H1 (cell line): ENCODE data around the gene FAM216A. TPM values are rescaled to one million over a fixed set of nuclear protein-coding genes. Genes with fewer than 3 reads are reported as not detected.

ENCODE experiments used
- CTCF ChIA-PET: fragments of 300-600 bp; sonication (Branson Sonifier 250); formaldehyde crosslinking; loops from one replicate; lab custom pipeline; 2021; ENCODE audit not compliant: partially characterized antibody; lab: Charles Lee
- POLR2A ChIA-PET: fragments of 300-600 bp; sonication (Branson Sonifier 250); formaldehyde crosslinking; loops from one replicate; lab custom pipeline; 2021; ENCODE audit warnings: inconsistent platforms; ENCODE audit not compliant: partially characterized antibody; lab: Charles Lee
- DNase-seq, 2 experiments: peaks; one replicate each; pipeline versions ENCODE4 v3.0.0 to v3.0.0-alpha.2; 2010 to 2022; ENCODE audit warnings: low spot score in 2 of 2, low read depth in 1 of 2, mixed read lengths in 1 of 2
- FAIRE-seq: peaks from 2 replicates; lab custom pipeline; 2011; peaks lifted over from hg19 to GRCh38; lab: Jason Lieb, UNC
- H2AFZ ChIP-seq: 2 replicates; pipeline ENCODE4 v1.8.1; 2012; ENCODE audit warnings: low read length, inconsistent platforms
- H2AK5ac ChIP-seq: 2 replicates; pipeline ENCODE4 v1.6.1; 2013; ENCODE audit warnings: low read depth, low read length
- H2BK120ac ChIP-seq: replicated peaks from 2 replicates; pipeline ENCODE3; 2013; ENCODE audit warnings: low read depth, low read length, inconsistent platforms
- H2BK12ac ChIP-seq: 2 replicates; pipeline ENCODE4 v1.6.1; 2013; ENCODE audit warnings: low read depth, low read length
- H2BK15ac ChIP-seq: 2 replicates; pipeline ENCODE4 v1.6.1; 2013; ENCODE audit warnings: low read length
- H2BK20ac ChIP-seq: 2 replicates; pipeline ENCODE4 v1.6.1; 2013; ENCODE audit warnings: low read length
- H2BK5ac ChIP-seq: 2 replicates; pipeline ENCODE4 v1.6.1; 2013; ENCODE audit warnings: low read depth, low read length
- H3K14ac ChIP-seq: 2 replicates; pipeline ENCODE4 v1.6.1; 2013; ENCODE audit warnings: inconsistent platforms; ENCODE audit not compliant: insufficient read length
- H3K18ac ChIP-seq: 2 replicates; pipeline ENCODE4 v1.6.1; 2013; ENCODE audit warnings: low read length; ENCODE audit errors: extremely low read depth
- H3K23ac ChIP-seq: 2 replicates; pipeline ENCODE4 v1.6.1; 2013; ENCODE audit warnings: inconsistent platforms; ENCODE audit not compliant: insufficient read length
- H3K23me2 ChIP-seq: 2 replicates; pipeline ENCODE4 v1.6.1; 2013; ENCODE audit warnings: low read depth, low read length
- H3K27ac ChIP-seq: 2 replicates; pipeline ENCODE4 v1.6.1; 2011; ENCODE audit warnings: low read depth, low read length, inconsistent platforms
- H3K27me3 ChIP-seq, 4 experiments: replicated peaks in 1 of 4; 1 replicate in 1 of 4; 2 replicates in 3 of 4; pipeline versions ENCODE4 v1.6.1 to v1.8.1; 2011 to 2013; ENCODE audit warnings: low read length in 3 of 4, mild to moderate bottlenecking in 3 of 4, inconsistent platforms in 2 of 4, mixed read lengths in 2 of 4, moderate library complexity in 1 of 4; ENCODE audit not compliant: control insufficient read depth in 3 of 4, insufficient read depth in 3 of 4; ENCODE audit errors: extremely low read depth in 1 of 4
- H3K36me3 ChIP-seq, 4 experiments: 2 replicates each; pipeline versions ENCODE4 v1.6.1 to v1.8.1; 2011 to 2013; ENCODE audit warnings: mild to moderate bottlenecking in 4 of 4, low read length in 3 of 4, moderate library complexity in 2 of 4, control low read depth in 1 of 4, inconsistent platforms in 1 of 4; ENCODE audit not compliant: insufficient read depth in 4 of 4, control insufficient read depth in 2 of 4
- H3K4ac ChIP-seq: replicated peaks from 2 replicates; pipeline ENCODE3; 2013; ENCODE audit warnings: low read length, low read depth, mixed read lengths, inconsistent platforms; ENCODE audit not compliant: insufficient read length
- H3K4me1 ChIP-seq, 4 experiments: replicated peaks in 1 of 4; 1 replicate in 1 of 4; 2 replicates in 3 of 4; pipeline versions ENCODE4 v1.6.1 to v1.8.1; 2011 to 2013; ENCODE audit warnings: low read length in 3 of 4, inconsistent platforms in 2 of 4, mixed read lengths in 1 of 4; ENCODE audit not compliant: insufficient read depth in 4 of 4, control insufficient read depth in 3 of 4
- H3K4me2 ChIP-seq, 2 experiments: 2 replicates each; pipeline versions ENCODE4 v1.6.1 to v1.8.1; 2011 to 2013; ENCODE audit warnings: low read depth in 2 of 2, low read length in 2 of 2, control low read depth in 1 of 2, inconsistent platforms in 1 of 2, mild to moderate bottlenecking in 1 of 2; ENCODE audit not compliant: insufficient read depth in 1 of 2
- H3K4me3 ChIP-seq, 4 experiments: fragments of 200-600, 300-600 bp in 1 of 4; sonication (generic), shearing (Covaris generic), sonication (Bioruptor Twin) in 1 of 4; 2 replicates each; pipeline versions ENCODE4 v1.5.1 to v1.8.1; 2011 to 2016; ENCODE audit warnings: low read length in 4 of 4, low read depth in 3 of 4, control low read depth in 2 of 4, inconsistent platforms in 2 of 4, mild to moderate bottlenecking in 2 of 4, mixed read lengths in 1 of 4, moderate library complexity in 1 of 4; ENCODE audit not compliant: insufficient read depth in 2 of 4; ENCODE audit errors: extremely low read depth in 1 of 4
- H3K56ac ChIP-seq: replicated peaks from 2 replicates; pipeline ENCODE3; 2013; ENCODE audit warnings: low read depth, mild to moderate bottlenecking, mixed read lengths, low read length, inconsistent platforms; ENCODE audit not compliant: insufficient read length
- H3K79me1 ChIP-seq: 2 replicates; pipeline ENCODE4 v1.6.1; 2013; ENCODE audit warnings: low read depth, low read length, control low read depth
- H3K79me2 ChIP-seq, 2 experiments: 2 replicates each; pipeline versions ENCODE4 v1.6.1 to v1.8.1; 2012 to 2013; ENCODE audit warnings: low read length in 2 of 2, mild to moderate bottlenecking in 2 of 2, inconsistent platforms in 1 of 2; ENCODE audit not compliant: insufficient read depth in 2 of 2, control insufficient read depth in 1 of 2
- H3K9ac ChIP-seq, 4 experiments: replicated peaks in 1 of 4; 1 replicate in 1 of 4; 2 replicates in 3 of 4; pipeline versions ENCODE4 v1.6.1 to v1.8.1; 2011 to 2013; ENCODE audit warnings: low read depth in 3 of 4, low read length in 3 of 4, control low read depth in 2 of 4, mild to moderate bottlenecking in 2 of 4, moderate library complexity in 2 of 4, inconsistent platforms in 1 of 4; ENCODE audit errors: extremely low read depth in 1 of 4
- H3K9me3 ChIP-seq, 2 experiments: 2 replicates each; pipeline versions ENCODE4 v1.6.1 to v1.8.1; 2012 to 2013; ENCODE audit warnings: mild to moderate bottlenecking in 2 of 2, moderate library complexity in 2 of 2, control low read depth in 1 of 2, inconsistent platforms in 1 of 2, low read depth in 1 of 2, low read length in 1 of 2, mixed read lengths in 1 of 2; ENCODE audit not compliant: insufficient read depth in 2 of 2
- H4K20me1 ChIP-seq, 2 experiments: replicated peaks in 1 of 2; 2 replicates each; pipeline versions ENCODE3 to v1.8.1; 2011 to 2013; ENCODE audit warnings: inconsistent platforms in 2 of 2, low read length in 2 of 2, mild to moderate bottlenecking in 1 of 2; ENCODE audit not compliant: insufficient read depth in 2 of 2, control insufficient read depth in 1 of 2
- H4K5ac ChIP-seq: 2 replicates; pipeline ENCODE4 v1.6.1; 2013; ENCODE audit warnings: low read length, low read depth, mixed read lengths, inconsistent platforms; ENCODE audit not compliant: insufficient read length
- H4K8ac ChIP-seq: 2 replicates; pipeline ENCODE4 v1.8.0; 2013; ENCODE audit warnings: mild to moderate bottlenecking, moderate library complexity, low read length, inconsistent platforms; ENCODE audit not compliant: insufficient read depth; ENCODE audit errors: extremely low read depth
- H4K91ac ChIP-seq: replicated peaks from 2 replicates; pipeline ENCODE3; 2013; ENCODE audit warnings: low read length, mixed read lengths, inconsistent platforms; ENCODE audit not compliant: insufficient read length
- ASH2L ChIP-seq: fragments of 200-600, 300-600 bp; sonication (generic); IDR thresholded peaks from one replicate; pipeline ENCODE4 v1.7.1; 2017; ENCODE audit warnings: low read length
- BACH1 ChIP-seq: IDR thresholded peaks from 2 replicates; pipeline ENCODE4 v1.6.1; 2012; ENCODE audit warnings: low read length, improper control_type of control experiment
- BCL11A ChIP-seq, 2 experiments: IDR thresholded peaks; one replicate each; pipeline ENCODE4 v1.6.1; 2011; ENCODE audit warnings: low read depth in 2 of 2, low read length in 2 of 2, mild to moderate bottlenecking in 2 of 2
- BRCA1 ChIP-seq: IDR thresholded peaks from 2 replicates; pipeline ENCODE4 v1.6.1; 2012; ENCODE audit warnings: low read depth, low read length, improper control_type of control experiment
- CBX5 ChIP-seq: fragments of 300-800, 300-1000 bp; sonication (generic); IDR thresholded peaks from 2 replicates; pipeline ENCODE4 v1.7.1; 2016; ENCODE audit warnings: antibody characterized with exemption, low read length, low read depth
- CEBPB ChIP-seq: IDR thresholded peaks from 2 replicates; pipeline ENCODE4 v1.6.1; 2012; ENCODE audit warnings: low read depth, low read length
- EZH2 ChIP-seq: fragments of 200-600 bp; sonication (generic); IDR thresholded peaks from 2 replicates; pipeline ENCODE4 v1.7.1; 2012; ENCODE audit warnings: low read depth, mild to moderate bottlenecking, moderate library complexity, low read length, inconsistent platforms; ENCODE audit not compliant: severe bottlenecking
- HDAC2 ChIP-seq, 2 experiments: fragments of 300-600 bp in 1 of 2; sonication (generic) in 1 of 2; IDR thresholded peaks; 2 replicates each; pipeline ENCODE4 v1.6.1; 2011 to 2012; ENCODE audit warnings: low read depth in 2 of 2, low read length in 2 of 2, mild to moderate bottlenecking in 2 of 2, moderate library complexity in 2 of 2, borderline replicate concordance in 1 of 2, inconsistent platforms in 1 of 2
- HDAC6 ChIP-seq: IDR thresholded peaks from one replicate; pipeline ENCODE4 v1.7.1; 2012; ENCODE audit warnings: low read depth, mild to moderate bottlenecking, inconsistent platforms, low read length, moderate library complexity
- JUND ChIP-seq: IDR thresholded peaks from 2 replicates; pipeline ENCODE4 v1.6.1; 2011; ENCODE audit warnings: mild to moderate bottlenecking, improper control_type of control experiment, low read length
- KDM1A ChIP-seq: fragments of 200-600, 300-600 bp; sonication (generic); IDR thresholded peaks from 2 replicates; pipeline ENCODE4 v1.7.1; 2016; ENCODE audit warnings: mild to moderate bottlenecking, low read length, borderline replicate concordance
- KDM4A ChIP-seq: IDR thresholded peaks from one replicate; pipeline ENCODE4 v1.7.1; 2012; ENCODE audit warnings: low read depth, mild to moderate bottlenecking, moderate library complexity, low read length, inconsistent platforms; ENCODE audit not compliant: severe bottlenecking
- SIRT6 ChIP-seq: IDR thresholded peaks from one replicate; pipeline ENCODE4 v1.7.1; 2012; ENCODE audit warnings: low read length, inconsistent platforms
- SP1 ChIP-seq: IDR thresholded peaks from 2 replicates; pipeline ENCODE4 v1.6.1; 2011; ENCODE audit warnings: low read depth, low read length
- SRF ChIP-seq: IDR thresholded peaks from 2 replicates; pipeline ENCODE4 v1.6.1; 2011; ENCODE audit warnings: mild to moderate bottlenecking, low read depth, low read length, moderate library complexity
- TAF7 ChIP-seq: optimal IDR thresholded peaks from 2 replicates; pipeline ENCODE3; 2011; ENCODE audit warnings: low read depth, mild to moderate bottlenecking, inconsistent platforms, low read length, moderate library complexity, borderline replicate concordance
- WGBS, 2 experiments: shearing (Covaris generic) in 1 of 2; methylation state at CpG; one replicate each; pipeline versions ENCODE4 v1.1.6 to v1.1.7; 2013 to 2015; ENCODE audit warnings: low lambda C conversion rate in 2 of 2, mixed read lengths in 2 of 2, inconsistent platforms in 1 of 2, low coverage in 1 of 2, missing lambda C conversion rate in 1 of 2; ENCODE audit not compliant: insufficient replicate concordance in 2 of 2, insufficient coverage in 1 of 2, insufficient read length in 1 of 2; ENCODE audit errors: extremely low coverage in 1 of 2, missing lambda C conversion rate in 1 of 2; 5-methylcytosine and 5-hydroxymethylcytosine counted together
- polyA plus RNA-seq, 7 experiments: library from polyadenylated mRNA; depleted of rRNA in 3 of 7; stranded (reverse) in 5 of 7; unstranded in 2 of 7; fragments of >200 nt in 5 of 7; fragments of 200-250 nt in 2 of 7; gene quantifications; 1 replicate in 5 of 7; 2 replicates in 1 of 7; 4 replicates in 1 of 7; pipeline versions ENCODE4 v1.2.1 to v1.2.3, GENCODE V29; 2011 to 2013; ENCODE audit warnings: missing spikeins in 2 of 7, mixed read lengths in 2 of 7
- total RNA-seq: library from RNA; stranded (reverse); fragmentation: NEBNext Ultra II Directional; extraction: Animal tissue kit (Norgen Biotek cat#: 25700); gene quantifications from 2 replicates; pipeline ENCODE4 v1.2.1, GENCODE V29; 2021

Gene FAM216A
- total and polyA plus RNA-seq, 2 of the 8 experiments (the other 6 are each of a cell fraction or from before 2014, with no cell fraction given) = 19.8 to 24.6 TPM

DNA sequence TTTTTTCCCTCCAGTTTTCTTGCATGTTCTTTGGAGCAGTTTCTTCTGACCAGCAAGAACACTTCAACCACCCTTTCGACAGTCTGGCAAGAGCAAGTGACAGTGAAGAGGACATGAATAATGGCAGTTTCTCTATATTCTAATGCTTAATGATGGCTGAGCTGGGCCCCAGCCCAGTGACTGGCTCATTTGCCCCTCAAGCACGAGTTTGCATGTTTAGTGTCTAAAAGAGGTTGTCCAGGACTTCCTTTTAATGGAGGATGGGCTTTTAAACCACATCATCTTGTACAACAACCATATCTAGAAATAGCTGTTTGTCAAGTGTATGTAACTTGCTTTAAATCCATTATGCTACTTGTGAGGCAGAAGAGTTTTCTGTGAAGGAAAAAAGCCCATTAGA is 61.9 kb downstream of the FAM216A start:
- Histone ChIP-seq H2BK5ac (no peak overlapping the region), H3K23me2 (no peaks in the 10 kb centered on the region), H4K20me1 (peaks cover 1 to 2% of the 10 kb centered on the region in 2 experiments), H3K23ac (no peak overlapping the region), H2BK120ac (no peak overlapping the region), H2BK15ac (no peak overlapping the region), H3K79me2 (no peaks in the 10 kb centered on the region), H3K27ac (no peak overlapping the region), H3K4me3 (no peak overlapping the region), H4K91ac (no peak overlapping the region), H2AK5ac (no peak overlapping the region), H2BK20ac (no peak overlapping the region), H3K4me1 (no peaks in the 10 kb centered on the region), H3K4me2 (no peak overlapping the region), H4K5ac (no peak overlapping the region), H2AFZ (no peak overlapping the region), H3K18ac (no peak overlapping the region), H4K8ac (no peak overlapping the region), H3K27me3 (no peaks in the 10 kb centered on the region), H3K4ac (no peak overlapping the region), H3K9ac (no peak overlapping the region), H3K14ac (no peak overlapping the region), H3K56ac (no peak overlapping the region), H3K79me1 (no peaks in the 10 kb centered on the region), H3K9me3 (no peaks in the 10 kb centered on the region)
- POLR2A ChIA-PET = interaction anchor here (1.4 kb wide), 1 partner anchor 62 kb away, joined by 3 read pairs; the partner anchor contains the start of genes FAM216A and GPN3
- CTCF ChIA-PET = interaction anchor here (1.0 kb wide), 1 partner anchor 18 kb away, joined by 3 read pairs; no protein-coding TSS in a partner anchor
- no peak for DNase-seq
- WGBS, 2 experiments = 85% methylated on average over 2 of the region's 2 CpGs; no CpG with 5 or more reads in 1 of the 2 experiments
- no peak for TF ChIP-seq BRCA1
- no peak for TF ChIP-seq HDAC2 (IDR thresholded peaks at IDR 0.05; ENCODE audit: borderline replicate concordance in 1 of 2, low read depth in 2 of 2, low read length in 2 of 2)
- no peak for TF ChIP-seq EZH2
- TF ChIP-seq ASH2L = no peak
- TF ChIP-seq JUND = no peak
- no peak for TF ChIP-seq TAF7
- TF ChIP-seq SRF = no peak
- no peak for TF ChIP-seq HDAC6
- TF ChIP-seq SIRT6 = no peak
- TF ChIP-seq BCL11A (IDR thresholded peaks at IDR 0.05; ENCODE audit: low read depth in 2 of 2, low read length in 2 of 2) = no peak
- TF ChIP-seq BACH1 = no peak
- TF ChIP-seq CEBPB = no peak
- no peak for TF ChIP-seq KDM4A
- no peak for TF ChIP-seq KDM1A
- no peak for TF ChIP-seq SP1
- TF ChIP-seq CBX5 = no peak
- TF ChIP-seq, all 59 proteins: peak for 0
- Histone ChIP-seq H2BK12ac (no peak overlapping the region), H3K36me3 (peaks cover 0 to 2% (median 0%) of the 10 kb centered on the region in 4 experiments; a peak in 2 of 8 replicates)
- no peak for FAIRE-seq
